ENCODE measurements around the gene DNER.
"Not testable (repeated sequence)": the region's sequence is repeated elsewhere in the genome, so short reads cannot be mapped to it uniquely, and the experiment has no call there.

DNER gene

DNA sequence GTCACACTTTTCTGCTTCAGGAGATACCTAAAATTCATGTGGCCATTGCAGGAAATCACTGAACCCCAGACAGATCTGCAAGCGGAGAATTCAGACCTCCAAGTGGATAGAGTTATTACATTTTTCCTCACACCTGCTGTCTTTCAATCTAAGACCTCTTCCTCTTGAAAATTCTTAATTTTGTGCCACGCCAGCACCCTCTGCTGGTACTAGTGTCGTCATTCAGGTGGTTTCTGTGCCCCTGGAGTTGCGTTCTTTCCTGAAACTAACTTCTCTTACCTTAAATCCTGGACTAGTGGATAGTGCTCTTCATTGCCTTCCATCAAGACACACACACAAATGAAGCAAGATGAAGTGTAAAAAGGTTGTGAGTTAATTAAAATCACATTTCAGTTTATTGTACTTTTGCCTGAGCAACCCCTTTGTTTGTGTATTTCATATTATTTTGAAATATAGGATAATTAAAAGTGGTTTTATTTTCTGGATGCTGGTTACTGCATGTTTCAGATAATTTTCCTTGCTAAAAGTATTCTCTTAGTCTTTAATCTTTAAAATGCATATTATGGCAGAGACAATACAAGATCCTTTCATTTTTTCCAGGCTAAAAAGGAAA is 1.6 kb upstream of the DNER start:
- DNase-seq (ENCODE audit: low read depth) = no peak

GRCh38 chr2:229714736-229715541 is 584 bp upstream of the DNER start:
- no peak for DNase-seq (ENCODE audit: low read depth)

- DNase-seq (ENCODE audit: low read depth) = no peak
Measured at GRCh38 chr2:229713371-229714079, 830 bp downstream of the DNER start.

GRCh38 chr2:229712136-229712535 is 2.2 kb downstream of the DNER start:
- no peak for DNase-seq (ENCODE audit: low read depth)

DNA sequence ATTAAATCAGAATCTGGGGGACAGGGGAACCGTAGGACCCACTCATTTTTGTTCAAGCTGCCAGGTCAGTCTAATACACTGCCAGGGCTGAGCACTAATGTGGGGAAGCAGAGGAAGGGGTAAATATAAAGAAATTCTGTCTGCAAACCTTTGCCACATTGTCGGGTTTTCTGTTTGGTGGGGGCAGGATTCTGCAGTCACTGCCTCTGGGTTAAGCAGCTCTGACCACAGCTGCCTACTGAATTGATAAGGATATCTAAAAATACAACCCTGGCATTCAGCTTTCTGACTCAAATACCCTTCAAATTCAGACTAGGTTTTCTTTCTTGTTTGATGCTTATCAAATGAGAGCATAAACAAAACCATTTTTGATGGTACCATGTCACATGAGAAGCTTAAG is 6.0 kb downstream of the DNER start:
- DNase-seq (ENCODE audit: low read depth) = no peak

DNA sequence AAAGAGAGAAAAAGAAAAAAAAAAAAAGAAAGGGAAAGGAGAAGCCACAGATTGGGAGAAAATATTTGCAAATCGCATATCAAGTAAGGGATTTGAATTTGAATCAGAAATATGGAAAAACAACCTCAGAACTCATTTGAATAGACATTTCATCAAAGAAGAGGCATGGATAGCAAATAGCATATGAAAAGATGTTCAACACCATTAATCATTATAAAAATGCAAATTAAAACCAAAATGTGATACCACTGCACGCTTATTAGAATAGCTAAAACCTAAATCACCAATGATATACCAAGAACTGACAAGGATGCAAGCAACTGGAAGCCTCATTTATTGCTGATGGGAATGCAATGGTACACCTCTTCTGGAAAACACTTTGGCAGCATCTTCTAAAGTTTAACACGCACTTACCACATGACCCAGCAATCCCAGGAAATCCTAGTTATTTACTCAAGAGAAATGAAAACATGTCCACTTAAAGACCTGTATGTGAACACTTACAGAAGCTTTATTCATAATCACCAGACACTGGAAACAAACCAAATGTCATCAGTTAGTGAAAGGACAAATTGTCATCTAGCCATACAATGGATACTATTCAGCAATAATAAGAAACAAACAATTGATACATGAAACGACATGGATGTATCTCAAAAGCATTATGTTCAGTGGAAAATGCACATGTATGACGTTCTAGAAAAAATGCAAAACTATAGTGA is 10.3 kb downstream of the DNER start:
- DNase-seq (ENCODE audit: low read depth) = no peak

DNA sequence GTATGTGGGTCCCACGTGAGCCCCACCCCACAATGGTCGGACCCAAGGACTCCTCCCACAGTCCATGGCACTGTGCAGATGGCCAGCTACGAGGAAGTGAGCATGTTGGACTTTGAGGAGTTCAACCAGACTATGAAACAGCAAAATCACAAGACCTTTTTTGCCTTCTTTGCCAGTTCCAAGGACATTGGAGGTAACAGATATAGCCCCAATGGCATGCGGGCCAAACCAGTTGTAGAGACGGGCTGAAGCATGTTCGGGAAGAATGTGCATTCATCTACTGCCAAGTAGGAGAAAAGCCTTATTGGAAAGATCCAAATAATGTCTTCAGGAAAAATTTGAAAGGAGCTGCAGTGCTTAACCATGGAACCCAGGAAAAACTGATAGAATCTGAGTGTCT is 12.6 kb downstream of the DNER start:
- no peak for DNase-seq (ENCODE audit: low read depth)

GRCh38 chr2:229701062-229701461 is 13.3 kb downstream of the DNER start:
- no peak for DNase-seq (ENCODE audit: low read depth)

DNA sequence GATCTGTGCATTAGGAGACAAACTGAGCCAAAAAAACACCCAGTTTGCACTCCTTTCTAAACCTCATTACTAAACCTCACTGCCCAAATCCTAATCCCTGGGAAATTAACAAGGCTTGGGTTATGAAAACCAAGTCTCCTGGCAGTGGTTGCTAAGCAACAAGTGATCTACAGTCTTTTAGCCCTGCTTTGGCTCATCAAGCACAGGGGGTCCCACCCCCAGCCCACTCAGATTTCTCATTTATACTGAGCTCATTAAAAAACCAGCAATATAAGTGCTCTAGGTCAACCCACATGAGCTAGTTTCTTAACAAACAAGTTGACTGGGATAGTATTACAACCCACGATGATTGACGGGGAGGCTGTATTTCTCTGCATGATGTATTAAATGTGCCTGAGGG is 18.4 kb downstream of the DNER start:
- no peak for DNase-seq (ENCODE audit: low read depth)

DNA sequence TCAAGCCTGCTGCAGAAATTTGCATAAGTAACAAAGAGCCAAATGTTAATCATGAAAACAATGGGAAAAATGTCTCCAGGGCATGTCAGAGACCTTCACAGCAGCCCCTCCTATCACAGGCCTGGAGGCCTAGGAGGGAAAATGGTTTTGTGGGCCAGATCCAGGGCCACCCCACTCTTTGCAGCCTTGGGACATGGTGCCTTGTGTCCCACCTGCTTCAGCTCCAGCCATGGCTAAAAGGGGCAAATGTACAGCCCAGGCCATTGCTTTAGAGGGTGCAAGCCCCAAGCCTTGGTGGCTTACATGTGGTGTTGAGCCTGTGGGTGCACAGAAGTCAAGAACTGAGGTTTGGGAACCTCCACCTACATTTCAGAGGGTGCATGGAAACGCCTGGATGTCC is 20.5 kb downstream of the DNER start:
- not testable (repeated sequence) for DNase-seq (ENCODE audit: low read depth)

DNA sequence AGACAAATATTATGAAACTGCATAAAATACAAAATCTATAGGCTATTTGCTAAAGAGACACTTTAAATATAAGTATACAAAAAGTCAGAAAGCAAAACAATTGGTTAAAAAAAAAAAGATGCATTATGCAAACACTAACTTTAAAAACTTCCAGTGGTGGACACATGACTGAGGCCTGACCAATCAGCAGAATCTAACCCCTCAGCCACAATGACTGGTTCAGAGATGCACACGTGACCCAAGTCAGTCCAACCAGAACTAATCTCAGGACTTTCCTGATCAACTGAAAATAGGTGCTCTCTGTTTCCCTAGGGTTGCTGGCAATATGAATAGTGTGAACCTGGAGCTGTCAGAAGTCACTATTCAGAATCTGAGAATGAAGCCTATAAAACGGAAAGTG is 22.7 kb downstream of the DNER start:
- no peak for DNase-seq (ENCODE audit: low read depth)

- no peak for DNase-seq (ENCODE audit: low read depth)
Measured at GRCh38 chr2:229689307-229689839, 25.0 kb downstream of the DNER start.

DNA sequence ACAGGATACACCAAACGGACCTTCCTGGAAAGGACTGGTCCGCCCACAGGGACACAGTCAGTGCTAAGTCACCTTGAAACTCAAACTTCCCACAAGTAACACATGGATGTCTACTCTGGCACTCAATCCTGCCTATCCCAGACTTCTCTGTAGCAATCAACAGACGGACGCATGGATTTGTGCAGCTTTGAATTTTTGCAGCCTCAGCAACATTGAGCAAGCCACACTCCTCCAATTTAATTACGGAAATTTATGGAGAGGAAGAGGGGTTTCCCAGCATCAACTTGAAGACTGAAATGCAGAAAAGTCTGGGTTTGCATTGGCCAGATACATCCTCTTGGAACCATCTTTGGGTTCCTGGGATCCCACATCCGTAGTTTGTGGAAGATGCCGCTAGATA is 26.2 kb downstream of the DNER start:
- DNase-seq (ENCODE audit: low read depth) = no peak

DNA sequence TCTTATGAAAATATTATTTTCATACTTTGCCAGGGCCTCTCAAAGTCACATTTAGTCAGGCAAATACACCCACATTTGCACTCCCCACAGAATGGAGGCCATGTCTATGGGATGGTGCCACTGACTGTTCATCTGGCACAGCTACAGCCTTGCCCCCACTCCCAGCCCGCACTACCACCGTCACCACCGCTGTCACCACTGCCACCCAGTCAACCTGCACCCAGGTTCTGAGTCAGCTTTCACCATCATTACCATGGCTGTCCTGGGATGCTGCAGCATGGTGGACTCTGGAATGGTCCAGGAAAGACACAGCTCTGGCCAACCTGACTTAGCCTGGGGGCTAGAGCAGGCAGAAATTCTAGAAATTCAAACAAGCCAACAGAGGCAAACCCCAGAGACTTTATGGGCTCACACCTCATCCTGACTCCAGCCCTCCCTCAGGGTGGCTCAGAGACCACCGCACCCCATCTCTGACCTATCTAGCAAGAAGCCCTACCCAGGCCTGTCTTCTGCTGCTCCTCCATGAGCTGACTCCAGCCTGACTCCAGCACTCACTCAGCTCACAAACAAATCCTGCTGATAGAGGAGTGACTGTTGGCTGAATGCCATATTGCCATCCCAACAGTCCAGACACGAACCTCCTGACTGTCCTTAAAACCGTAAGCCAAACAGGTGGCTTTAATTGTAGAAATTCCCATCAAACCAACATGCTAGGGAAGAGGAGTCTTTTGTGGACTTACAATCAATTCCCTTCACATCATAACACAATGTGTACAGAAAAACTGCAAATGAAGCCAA is 28.0 kb downstream of the DNER start:
- no peak for DNase-seq (ENCODE audit: low read depth)

GRCh38 chr2:229684942-229685562 is 29.3 kb downstream of the DNER start:
- no peak for DNase-seq (ENCODE audit: low read depth)

DNA sequence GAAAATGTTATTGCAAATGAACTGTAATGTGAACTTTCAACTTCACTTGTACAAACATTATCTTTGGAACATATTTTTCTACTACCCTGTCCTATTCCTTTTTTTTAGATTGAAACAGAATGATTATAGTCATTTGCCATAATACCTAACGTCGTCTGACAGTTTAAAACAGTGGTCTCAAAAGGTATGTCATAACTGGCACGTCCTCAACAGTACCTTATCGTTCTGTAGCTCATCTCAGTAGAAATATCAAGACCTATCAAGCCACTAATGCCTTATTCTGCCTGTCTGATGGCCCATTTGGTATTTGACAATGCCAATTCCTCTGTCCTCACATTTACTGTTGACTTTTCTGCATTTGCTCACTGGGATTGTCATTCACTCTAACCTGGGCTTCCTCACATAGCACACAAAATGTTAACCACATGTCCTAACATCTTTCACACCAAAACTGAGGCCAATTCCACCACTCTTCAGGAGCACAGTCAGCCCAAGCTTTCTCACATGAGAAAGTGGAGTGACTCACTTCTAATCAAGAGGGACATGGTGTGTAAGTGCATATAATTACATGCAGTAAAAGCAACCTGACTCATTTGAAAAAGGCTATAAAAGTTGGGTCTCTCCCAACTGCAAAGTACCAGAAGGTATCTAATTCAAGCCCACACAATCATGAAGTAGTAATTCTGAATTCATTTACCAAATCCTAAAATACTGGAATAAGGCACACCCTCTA is 34.8 kb downstream of the DNER start:
- no peak for DNase-seq (ENCODE audit: low read depth)

DNA sequence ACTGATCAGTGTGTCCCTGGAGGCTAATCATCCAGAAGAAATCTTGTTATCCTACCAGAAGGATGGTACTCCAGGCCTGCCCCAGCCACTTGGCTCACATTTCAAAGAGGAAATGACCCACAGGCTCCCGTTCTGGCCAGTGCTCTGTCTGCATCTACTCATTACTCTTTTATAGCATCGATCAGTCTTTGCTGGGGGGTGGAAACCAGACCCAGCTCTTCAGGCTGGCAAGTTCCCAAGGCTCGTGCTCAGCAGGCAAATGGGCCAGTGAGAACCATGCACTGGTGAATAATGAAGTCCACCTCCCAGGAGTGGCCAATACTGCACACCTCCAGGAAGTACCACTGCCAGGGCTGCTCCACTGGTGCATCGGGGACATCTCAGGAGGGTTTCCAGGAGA is 38.8 kb downstream of the DNER start:
- DNase-seq (ENCODE audit: low read depth) = no peak

DNA sequence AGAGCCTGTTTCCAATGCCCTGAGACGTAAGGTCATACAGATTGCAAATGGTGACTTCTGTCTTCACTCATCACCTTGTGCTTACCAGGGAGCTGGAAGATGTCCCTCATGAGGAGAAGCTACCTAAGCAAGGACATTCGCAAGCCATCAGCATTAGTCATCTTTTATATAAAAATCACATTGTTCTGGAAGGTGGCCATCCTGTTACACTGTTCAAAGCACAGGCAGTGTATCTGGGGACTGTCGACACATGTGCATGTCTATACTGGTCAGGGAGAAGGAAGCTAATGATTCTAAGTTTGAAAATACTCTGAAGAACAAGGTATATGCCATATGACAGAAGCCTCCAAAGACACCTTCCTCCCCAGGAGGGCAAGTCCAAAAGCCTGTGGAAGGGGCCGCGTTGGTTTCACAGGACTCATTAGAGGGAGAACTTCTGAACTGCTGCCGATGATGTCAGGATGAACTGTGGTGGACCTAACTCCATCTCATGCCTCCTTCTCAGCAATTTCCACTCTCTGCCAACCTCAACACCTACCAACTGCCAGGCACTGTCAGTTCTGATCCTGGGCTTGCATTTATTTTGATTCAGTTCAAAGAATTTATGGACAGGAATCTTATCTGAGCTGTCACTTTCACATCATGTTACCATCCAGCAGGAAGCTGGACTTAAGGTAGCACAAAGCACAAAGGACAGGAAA is 39.4 kb downstream of the DNER start:
- DNase-seq (ENCODE audit: low read depth) = no peak

DNA sequence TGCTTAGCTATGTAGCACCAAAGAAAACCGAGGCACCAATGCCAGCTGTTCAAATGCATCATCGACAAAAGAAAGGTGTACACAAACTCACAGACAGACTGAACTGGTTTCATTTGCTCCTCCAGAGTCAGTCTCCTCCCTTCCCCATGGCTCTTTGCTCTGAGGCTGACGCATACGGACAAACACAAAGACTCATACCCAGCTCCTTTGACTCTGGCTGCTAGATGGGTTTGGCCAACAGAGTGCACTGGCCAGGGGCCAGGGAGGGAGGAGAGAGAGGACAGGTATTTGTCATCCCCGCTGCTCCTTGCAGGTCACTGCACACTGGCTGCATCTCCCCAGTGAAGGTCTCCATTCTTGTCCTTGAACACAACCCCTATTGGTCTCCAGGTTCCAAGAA is 40.7 kb downstream of the DNER start:
- DNase-seq (ENCODE audit: low read depth) = no peak

- no peak for DNase-seq (ENCODE audit: low read depth)
Measured at GRCh38 chr2:229672021-229672420, 42.3 kb downstream of the DNER start.

Measured in activated T-cell treated with anti-CD3 and anti-CD28 coated beads for 1 hour (primary cell).